HG03457 (cell line): Measurements from ENCODE around the gene IPO4.
"Not testable (repeated sequence)": the region's sequence is repeated elsewhere in the genome, so short reads cannot be mapped to it uniquely, and the experiment has no call there.

Experiments used
- ATAC-seq: cut with Tn5 transposase; IDR thresholded peaks from one replicate; pipeline ENCODE4 v1.9.1; 2021; ENCODE audit warnings: moderate number of reproducible peaks; ENCODE audit not compliant: unreplicated experiment

Gene IPO4

GRCh38 chr14:24219080-24219479, 30.5 kb upstream of the IPO4 start:
- no peak for ATAC-seq

GRCh38 chr14:24216876-24217275, 28.3 kb upstream of the IPO4 start:
- not testable (repeated sequence) for ATAC-seq

GRCh38 chr14:24216345-24216699, 27.7 kb upstream of the IPO4 start:
- no peak for ATAC-seq

- ATAC-seq, result peak; percentile 42
Observed at GRCh38 chr14:24215495-24216344, 27.1 kb upstream of the IPO4 start, which contains the start of gene MDP1. Gene MDP1 (minus strand): TSS chr14:24216066. CDS start chr14:24215955, 111 bp downstream.

DNA sequence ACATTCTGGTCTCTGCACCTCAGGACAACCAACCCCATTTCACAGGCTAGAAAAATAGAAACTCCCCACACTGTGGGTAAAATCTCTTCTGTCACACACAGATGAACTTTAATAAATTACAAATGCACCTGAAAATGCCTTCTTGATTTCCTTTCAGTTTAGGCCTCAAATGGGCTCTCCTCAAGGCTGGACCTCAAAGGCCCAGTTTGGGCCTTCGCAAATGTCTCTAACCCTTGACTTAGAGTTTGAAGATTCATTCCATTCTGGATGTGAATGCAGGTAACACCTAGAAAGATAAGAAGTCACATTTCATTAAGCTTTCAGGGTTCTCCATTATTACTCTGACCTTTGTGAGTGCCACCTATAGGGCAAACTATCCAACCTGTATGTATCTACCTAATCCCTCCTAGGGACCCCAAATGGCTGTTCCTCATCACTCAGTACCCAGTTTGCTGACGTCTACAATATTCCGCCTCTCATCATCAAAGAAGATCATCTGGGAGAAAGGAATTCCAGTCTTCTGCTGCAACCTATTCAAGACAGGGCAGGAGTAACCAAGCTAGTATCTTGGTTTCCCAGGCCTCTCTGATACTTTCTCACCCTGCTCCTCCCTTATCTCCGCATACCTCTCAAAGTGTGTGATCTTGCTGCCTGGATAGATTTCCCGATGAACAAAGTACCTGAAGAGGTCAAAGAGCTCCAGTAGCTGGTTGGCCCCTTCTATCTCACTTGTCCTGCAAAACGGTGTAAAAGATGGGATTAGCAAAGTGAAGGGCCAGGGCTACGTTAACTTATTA, 25.4 kb upstream of the IPO4 start:
- no peak for ATAC-seq

- ATAC-seq, result peak; percentile 64
Observed at GRCh38 chr14:24212924-24213865, 24.6 kb upstream of the IPO4 start, which contains the start of gene CHMP4A. Gene CHMP4A (minus strand): TSS chr14:24213488. CDS start chr14:24213439, 49 bp downstream.

DNA sequence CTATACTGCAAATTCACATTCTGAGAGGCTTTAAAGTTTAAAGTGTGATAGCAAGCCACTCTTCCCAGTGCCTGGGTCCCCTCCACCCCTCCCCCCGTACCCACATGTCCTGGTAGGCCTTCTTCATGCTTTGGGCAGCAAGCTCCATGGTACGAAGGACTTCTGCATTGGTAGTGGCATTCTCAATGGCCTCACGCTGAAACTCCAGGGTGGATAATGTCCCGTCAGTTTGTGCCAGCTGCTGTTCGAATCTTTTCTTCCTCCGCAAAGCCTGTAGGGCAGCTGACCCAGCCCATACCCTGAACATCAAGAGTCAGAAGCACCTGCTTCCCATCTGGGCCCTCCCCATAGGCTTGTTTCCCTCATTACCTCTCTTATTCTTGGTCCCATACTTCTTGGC, 22.7 kb upstream of the IPO4 start:
- ATAC-seq, result no peak

DNA sequence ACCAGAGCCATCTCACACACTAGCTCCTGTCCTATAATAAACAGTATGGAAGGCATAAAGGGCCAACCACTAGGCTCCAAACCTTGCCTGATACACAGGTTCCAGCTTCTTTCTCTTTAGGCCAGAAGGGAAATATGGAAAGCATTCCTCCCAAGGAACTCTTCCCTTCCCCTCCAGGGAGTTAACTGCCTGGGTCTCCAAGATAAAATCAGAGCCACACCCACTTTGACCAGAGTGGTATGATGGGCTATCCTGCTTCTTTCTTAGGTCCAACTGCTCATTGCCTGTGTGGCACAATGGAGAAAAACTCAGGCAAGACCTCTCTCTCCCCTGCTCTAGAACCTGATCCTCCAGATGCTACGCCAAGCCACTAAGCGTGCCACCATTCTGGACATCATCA, 19.0 kb upstream of the IPO4 start:
- ATAC-seq, result no peak

- ATAC-seq, result no peak
Observed at GRCh38 chr14:24207104-24207551, 18.5 kb upstream of the IPO4 start.

DNA sequence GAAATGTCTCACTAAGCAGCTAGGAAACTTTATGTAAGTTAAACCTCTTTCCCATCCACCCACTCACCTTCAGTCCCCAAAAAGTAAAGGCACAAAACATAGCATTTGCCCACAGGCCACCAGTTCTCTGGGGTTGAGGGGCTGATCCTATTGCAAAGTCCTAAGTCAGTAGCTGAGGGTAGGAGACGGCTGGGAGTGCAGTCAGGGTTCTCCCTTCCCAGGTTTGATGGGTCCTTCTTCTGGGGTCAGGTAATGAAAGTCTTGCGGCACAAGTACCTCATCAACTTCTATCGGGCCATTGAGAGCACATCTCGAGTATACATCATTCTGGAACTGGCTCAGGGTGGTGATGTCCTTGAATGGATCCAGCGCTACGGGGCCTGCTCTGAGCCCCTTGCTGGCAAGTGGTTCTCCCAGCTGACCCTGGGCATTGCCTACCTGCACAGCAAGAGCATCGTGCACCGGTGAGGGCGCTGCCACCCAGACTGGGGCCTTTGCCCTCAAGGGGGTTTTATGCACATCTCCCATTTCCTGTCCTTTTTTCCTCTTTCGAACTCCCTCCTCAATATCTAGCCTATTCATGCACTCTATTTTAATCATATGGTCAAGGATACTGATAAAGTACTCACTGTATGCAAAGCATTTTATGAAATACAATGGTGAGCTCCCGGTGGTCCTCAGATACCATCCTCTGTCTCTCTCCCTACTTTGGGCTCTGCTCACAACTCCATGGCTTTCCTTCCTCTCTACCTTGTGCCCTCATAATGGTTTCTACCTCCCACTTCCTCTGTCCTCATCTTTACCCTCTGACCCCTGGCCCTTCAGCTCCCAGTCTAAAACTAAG, 17.9 kb upstream of the IPO4 start:
- no peak for ATAC-seq

DNA sequence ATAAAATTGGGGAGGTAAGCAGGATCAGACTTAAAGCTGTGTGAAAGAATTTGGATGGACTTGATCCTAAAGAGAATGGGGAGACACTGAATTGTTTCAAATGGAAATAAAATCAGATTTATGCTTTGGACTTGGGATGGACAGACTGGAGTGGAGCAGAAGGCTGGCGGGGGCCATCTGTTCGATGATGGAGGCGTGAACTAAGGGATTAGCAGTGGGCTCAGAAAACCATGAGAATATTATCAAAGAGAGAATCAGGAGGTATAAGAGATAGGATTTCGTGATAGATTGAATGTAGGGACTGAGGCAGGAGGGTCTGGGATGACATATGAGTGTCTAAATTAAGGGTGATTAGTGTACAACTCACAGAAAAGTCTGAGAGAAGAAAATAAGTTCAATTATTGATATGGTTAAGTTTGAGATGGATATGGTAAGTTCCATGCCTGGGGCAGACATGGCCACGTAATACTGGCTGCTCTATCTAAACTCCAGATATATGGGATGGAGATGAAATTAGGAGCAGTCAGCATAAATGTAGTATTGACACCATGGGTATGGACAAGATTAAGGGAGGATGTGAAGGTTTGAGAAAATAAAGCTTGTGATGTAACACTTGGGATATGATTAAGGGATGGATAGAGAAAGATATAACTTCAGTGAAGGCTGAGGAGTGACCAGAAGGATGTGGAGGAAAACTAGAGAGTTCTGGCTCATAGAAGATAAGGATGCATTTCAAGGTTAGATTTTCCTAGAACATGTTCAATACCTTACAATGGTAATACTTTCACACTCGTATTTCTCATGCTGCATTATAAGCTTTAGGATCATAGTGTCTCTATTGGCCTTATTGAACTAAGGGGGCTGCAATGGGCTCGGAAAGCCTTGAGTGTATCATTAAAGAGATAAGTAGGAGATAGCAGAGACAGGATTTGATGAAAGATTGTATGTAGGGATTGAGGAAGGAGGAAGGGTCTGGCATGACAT, 15.8 kb upstream of the IPO4 start:
- no peak for ATAC-seq

DNA sequence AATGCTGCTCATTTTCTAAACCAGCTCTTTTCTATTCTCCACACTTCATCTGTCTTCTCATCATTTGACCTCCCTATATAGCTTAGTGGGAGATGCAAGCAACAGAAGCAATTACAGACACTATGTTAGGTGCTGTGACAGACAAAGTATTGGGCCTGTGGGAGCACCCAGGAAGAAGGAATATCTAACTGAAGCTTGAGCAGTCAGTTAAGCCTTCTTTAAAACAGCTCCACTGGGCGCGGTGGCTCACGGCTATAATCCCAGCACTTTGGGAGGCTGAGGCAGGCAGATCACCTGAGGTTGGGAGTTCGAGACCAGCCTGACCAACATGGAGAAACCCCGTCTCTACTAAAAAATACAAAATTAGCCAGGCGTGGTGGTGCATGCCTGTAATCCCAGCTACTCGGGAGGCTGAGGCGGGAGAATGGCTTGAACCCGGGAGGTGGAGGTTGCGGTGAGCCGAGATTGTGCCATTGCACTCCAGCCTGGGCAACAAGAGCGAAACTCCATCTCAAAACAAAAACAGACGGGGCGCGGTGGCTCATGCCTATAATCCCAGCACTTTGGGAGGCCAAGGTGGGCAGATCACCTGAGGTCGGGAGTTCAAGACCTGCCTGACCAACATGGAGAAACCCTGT, 14.8 kb upstream of the IPO4 start:
- not testable (repeated sequence) for ATAC-seq

DNA sequence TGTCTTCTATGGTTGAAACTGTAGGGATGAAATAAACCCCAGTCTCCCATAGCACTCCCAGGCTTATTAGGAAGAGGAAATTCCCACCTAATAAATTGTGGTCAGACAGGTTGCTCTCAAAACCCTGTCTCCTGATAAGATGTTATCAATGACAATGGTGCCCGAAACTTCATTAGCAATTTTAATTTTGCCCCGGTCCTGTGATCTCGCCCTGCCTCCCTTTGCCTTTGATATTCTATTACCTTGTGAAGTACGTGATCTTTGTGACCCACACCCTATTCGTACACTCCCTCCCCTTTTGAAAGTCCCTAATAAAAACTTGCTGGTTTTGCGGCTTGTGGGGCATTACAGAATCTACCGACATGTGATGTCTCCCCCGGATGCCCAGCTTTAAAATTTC, 13.9 kb upstream of the IPO4 start:
- not testable (repeated sequence) for ATAC-seq

DNA sequence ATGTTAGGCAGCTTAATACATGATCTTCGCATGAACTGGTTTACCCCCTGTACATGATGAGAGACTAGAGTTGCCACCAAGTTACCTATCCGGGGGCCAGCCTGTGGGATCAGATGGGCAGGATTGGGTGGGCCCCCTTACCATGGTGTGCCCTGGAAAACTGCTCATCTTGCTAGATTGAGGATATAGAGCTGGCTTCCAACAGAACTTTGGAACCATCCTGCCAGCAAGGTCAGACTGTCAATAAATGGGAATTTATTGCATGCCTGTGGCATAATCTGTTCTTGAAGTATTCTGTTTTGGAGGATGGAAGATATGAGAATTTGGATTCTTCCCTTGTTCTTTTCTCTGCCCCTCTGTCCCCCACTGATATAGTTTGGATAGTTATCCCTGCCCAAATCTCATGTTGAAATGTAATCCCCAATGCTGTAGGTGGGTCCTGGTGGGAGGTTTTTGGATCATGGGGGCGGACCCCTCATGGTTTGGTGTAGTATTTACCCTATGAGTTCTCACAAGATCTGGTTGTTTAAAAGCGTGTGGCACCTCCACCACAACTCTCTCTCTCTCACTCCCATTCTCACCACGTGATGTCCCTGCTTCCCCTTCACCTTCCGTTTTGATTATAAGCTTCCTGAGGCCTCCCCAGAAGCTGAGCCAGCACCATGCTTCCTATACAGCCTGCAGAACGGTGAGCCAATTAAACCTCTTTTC, 10.4 kb upstream of the IPO4 start:
- no peak for ATAC-seq

DNA sequence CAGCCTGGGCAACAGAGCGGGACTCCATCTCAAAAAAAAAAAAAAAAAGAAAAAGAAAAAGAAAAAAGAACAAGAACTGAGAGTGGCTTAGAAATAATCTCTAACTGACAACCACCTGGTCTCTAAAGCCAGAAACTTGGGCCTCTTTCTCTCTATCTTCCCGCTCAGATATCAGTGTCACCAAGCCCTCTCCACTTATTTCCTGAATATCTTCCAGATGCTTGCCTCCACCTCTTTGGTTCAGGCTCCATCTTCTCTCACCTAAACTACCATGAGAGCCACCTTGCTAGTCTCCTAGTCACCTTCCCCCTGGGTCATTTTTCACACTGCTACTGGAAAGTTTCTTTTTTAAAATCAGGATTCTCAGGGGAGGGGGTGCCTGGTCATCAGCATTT, 8.4 kb upstream of the IPO4 start:
- ATAC-seq, result no peak

- no peak for ATAC-seq
Observed at GRCh38 chr14:24196071-24197055, 7.7 kb upstream of the IPO4 start.
